DMS114 treated with DMSO at 0.1 percent for 48 hours (cell line): ENCODE measurements around the gene CPNE9.

ENCODE experiments used
- DNase-seq: peaks from one replicate; lab custom pipeline; 2025; ENCODE audit not compliant: unreplicated experiment; lab: John Stamatoyannopoulos, UW

CPNE9 gene

GRCh38 chr3:9776896-9777693 lies 73.5 kb downstream of the CPNE9 start:
- no peak for DNase-seq

- no peak for DNase-seq
Measured at GRCh38 chr3:9777694-9778021, 74.0 kb downstream of the CPNE9 start.

DNA sequence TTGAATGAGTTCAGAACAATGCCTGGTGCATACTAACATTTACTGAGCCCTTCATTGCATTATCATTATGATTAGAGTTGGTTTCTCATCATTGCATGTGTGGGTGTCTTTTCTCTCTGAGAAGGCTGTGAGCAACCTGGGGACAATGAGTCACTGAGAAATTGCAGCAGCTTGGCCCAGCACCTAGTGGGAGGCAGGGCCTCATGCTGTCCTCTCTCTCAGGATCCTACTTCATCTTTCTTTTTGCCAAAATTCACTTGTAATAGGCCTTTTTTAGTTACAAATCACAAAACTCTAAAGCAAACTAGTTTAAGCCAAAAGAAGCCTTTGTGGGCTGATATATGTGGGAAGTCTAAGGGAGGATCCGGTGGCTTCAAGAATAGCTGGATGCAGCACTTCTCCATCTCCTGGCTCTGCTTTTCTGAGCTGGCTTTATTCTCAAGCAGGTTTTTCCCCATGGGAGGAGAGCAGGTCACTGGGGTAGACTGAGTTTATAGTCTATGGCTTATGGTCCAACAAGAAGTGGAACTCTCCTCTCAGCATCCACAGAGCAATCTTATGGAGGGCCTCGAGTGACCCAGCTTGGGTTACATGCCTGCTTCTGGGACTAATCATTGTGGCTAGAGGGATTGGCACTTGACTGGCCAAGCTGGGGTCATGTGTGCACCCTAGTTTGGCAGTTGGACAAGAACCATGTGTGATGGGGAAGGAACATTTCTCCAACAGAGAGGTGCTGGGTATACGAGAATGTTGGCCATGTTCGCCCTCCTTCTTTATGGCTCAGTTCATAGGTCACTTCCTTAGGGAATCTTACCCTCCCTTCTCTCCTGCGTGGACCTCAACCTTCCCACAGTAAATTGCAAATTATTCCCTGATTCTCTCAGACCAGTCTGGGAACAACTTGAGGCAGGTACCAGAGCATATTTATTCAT lies 74.8 kb downstream of the CPNE9 start:
- DNase-seq, result no peak

GRCh38 chr3:9779075-9779593 lies 75.5 kb downstream of the CPNE9 start:
- no peak for DNase-seq
